Prostate gland (tissue), 2 donors: ENCODE results near the gene HDAC10. TPM values are rescaled to one million over a fixed set of nuclear protein-coding genes. Genes with fewer than 3 reads are reported as not detected.
A peak's percentile ranks its signal among the peaks of the same experiment; 100 is the strongest.

ENCODE experiments used
- DNase-seq: peaks from one replicate; pipeline ENCODE4 v3.0.0-alpha.2; 2019; ENCODE audit warnings: low spot score
- H3K27ac ChIP-seq, 2 donors: fragments of 200-600 bp; sonication (generic); 2 replicates each; pipeline ENCODE4 v1.5.1; 2017 to 2019
- H3K27me3 ChIP-seq: fragments of 200-600 bp; sonication (generic); replicated peaks from 2 replicates; pipeline ENCODE4 v1.5.1; 2019; ENCODE audit not compliant: insufficient read depth
- H3K36me3 ChIP-seq, 2 donors: fragments of 200-600 bp; sonication (generic); 1 replicate in 1 of 2; 2 replicates in 1 of 2; pipeline versions ENCODE4 v1.5.1 to v1.8.1; 2017 to 2019
- H3K4me1 ChIP-seq: fragments of 200-600 bp; sonication (generic); replicated peaks from 2 replicates; pipeline ENCODE4 v1.5.1; 2019
- H3K4me3 ChIP-seq, 2 donors: fragments of 200-600 bp; sonication (generic); 2 replicates each; pipeline ENCODE4 v1.5.1; 2017 to 2019
- H3K9me3 ChIP-seq: fragments of 200-600 bp; sonication (generic); 2 replicates; pipeline ENCODE4 v1.5.1; 2017
- POLR2A ChIP-seq: fragments of 450-650 bp; IDR thresholded peaks from one replicate; pipeline ENCODE4 v1.6.1; 2016; ENCODE audit warnings: antibody characterized with exemption, mild to moderate bottlenecking
- POLR2AphosphoS5 ChIP-seq: sonication (generic); formaldehyde crosslinking; IDR thresholded peaks from one replicate; pipeline ENCODE4 v1.6.1; 2017; ENCODE audit warnings: antibody characterized with exemption
- WGBS: methylation state at CpG from one replicate; pipeline ENCODE4 v1.1.5; 2018; 5-methylcytosine and 5-hydroxymethylcytosine counted together
- intact Hi-C: fragments of 100-400 bp; cut with DNase I; formaldehyde crosslinking; loops from one replicate; pipeline ENCODE4 v1.14.2; 2022
- total RNA-seq, 2 donors: library from RNA; depleted of rRNA; stranded (reverse); fragments of >200 nt; gene quantifications; one replicate each; pipeline ENCODE4 v1.1.0, GENCODE V29; 2016
- TF ChIP-seq, protein P1 (sequence below), 4 experiments: fragments of 200-600 bp in 2 of 4; fragments of 450-650 bp in 2 of 4; sonication (generic) in 2 of 4; IDR thresholded peaks; 1 replicate in 3 of 4; 2 replicates in 1 of 4; pipeline ENCODE4 v1.5.1; 2016 to 2019; ENCODE audit warnings: antibody characterized with exemption in 4 of 4, mild to moderate bottlenecking in 2 of 4, moderate library complexity in 2 of 4

Gene HDAC10
- total RNA-seq, 2 donors from 2014 or later = 36.9 to 41.3 TPM

DNA sequence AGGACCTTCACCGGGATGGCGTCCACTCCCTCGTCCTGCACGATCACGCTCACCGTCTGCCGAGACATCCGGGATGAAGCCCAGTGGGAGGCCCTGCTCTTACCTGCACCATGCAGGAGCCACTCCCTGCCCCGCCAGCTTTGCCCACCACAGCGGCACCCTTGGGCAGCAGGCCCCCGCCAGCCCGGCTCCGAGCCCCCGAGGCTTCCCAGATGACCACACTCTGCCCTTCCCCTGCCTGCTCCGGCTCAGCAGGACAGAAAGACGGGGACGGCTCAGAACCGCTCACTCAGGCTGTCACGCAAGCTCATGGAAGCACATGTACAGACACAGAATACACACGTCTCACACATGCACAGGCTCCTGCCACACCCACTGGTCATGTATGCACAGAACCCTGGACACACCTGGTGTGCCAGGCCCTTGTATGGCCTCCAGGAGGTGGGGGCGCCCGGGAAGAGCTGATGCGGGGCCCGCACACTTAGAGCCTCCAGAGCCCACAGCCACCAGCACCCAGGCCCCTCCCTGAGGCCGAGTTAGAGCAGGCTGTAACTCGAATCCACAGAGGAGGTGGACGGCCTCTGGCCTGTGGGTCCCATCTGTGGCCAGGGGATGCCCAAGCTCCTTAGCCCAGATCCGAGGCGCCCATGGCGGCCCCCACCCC, 28.0 kb upstream of the HDAC10 start:
- H3K36me3 ChIP-seq = peaks cover 27 to 40% of the 10 kb centered on the region in 2 donors
- intact Hi-C loops = no loop called here
- DNase-seq = no peak
- TF ChIP-seq POLR2AphosphoS5 (no peak), POLR2A (no peak)
- TF ChIP-seq, protein P1, sequence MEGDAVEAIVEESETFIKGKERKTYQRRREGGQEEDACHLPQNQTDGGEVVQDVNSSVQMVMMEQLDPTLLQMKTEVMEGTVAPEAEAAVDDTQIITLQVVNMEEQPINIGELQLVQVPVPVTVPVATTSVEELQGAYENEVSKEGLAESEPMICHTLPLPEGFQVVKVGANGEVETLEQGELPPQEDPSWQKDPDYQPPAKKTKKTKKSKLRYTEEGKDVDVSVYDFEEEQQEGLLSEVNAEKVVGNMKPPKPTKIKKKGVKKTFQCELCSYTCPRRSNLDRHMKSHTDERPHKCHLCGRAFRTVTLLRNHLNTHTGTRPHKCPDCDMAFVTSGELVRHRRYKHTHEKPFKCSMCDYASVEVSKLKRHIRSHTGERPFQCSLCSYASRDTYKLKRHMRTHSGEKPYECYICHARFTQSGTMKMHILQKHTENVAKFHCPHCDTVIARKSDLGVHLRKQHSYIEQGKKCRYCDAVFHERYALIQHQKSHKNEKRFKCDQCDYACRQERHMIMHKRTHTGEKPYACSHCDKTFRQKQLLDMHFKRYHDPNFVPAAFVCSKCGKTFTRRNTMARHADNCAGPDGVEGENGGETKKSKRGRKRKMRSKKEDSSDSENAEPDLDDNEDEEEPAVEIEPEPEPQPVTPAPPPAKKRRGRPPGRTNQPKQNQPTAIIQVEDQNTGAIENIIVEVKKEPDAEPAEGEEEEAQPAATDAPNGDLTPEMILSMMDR (IDR thresholded peaks at IDR 0.05) = no peak
- peaks cover 14% of the 10 kb centered on the region for H3K4me1 ChIP-seq
- H3K4me3 ChIP-seq = no peak overlapping the region
- H3K9me3 ChIP-seq = no peaks in the 10 kb centered on the region
- WGBS = 90% methylated on average over 30 of the region's 30 CpGs
- H3K27ac ChIP-seq = no peak overlapping the region
- no peaks in the 10 kb centered on the region for H3K27me3 ChIP-seq

- no peak for DNase-seq
- TF ChIP-seq, protein P1 (IDR thresholded peaks at IDR 0.05) = no peak
- no peak for TF ChIP-seq POLR2A
- no peak for TF ChIP-seq POLR2AphosphoS5
- Histone ChIP-seq H3K9me3 (no peaks in the 10 kb centered on the region), H3K36me3 (peaks cover 27 to 34% of the 10 kb centered on the region in 2 donors), H3K27me3 (no peaks in the 10 kb centered on the region), H3K4me1 (peaks cover 14% of the 10 kb centered on the region), H3K4me3 (no peak overlapping the region), H3K27ac (no peak overlapping the region)
- WGBS = 95% methylated on average over 21 of the region's 21 CpGs
- intact Hi-C loops = no loop called here
Measured at GRCh38 chr22:50278461-50278860, 27.4 kb upstream of the HDAC10 start.

DNA sequence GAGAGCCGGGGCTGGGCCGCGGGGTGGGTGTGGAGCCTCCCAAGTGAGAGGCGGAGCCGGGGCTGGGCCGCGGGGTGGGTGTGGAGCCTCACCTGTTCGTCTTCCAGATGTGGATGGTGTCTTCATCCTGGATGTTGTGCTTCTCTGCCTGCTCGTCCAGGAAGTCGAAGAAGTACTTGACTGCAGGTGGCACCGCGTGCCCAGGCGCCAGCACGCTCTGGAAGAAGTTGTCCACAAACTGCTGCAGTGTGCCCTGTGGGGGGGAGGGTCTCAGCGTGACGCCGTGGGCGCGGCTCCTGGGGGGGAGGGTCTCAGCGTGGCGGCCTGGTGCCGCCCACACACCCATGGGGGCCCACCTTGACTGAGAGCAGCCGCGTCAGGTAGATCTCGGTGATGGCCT, 26.7 kb upstream of the HDAC10 start:
- DNase-seq = no peak
- TF ChIP-seq POLR2A (no peak), POLR2AphosphoS5 (no peak)
- TF ChIP-seq, protein P1 (IDR thresholded peaks at IDR 0.05) = no peak
- intact Hi-C loops = no loop called here
- Histone ChIP-seq H3K4me1 (peaks cover 9% of the 10 kb centered on the region), H3K27ac (no peak overlapping the region), H3K4me3 (no peak overlapping the region), H3K9me3 (no peaks in the 10 kb centered on the region), H3K27me3 (no peaks in the 10 kb centered on the region), H3K36me3 (peaks cover 27 to 34% of the 10 kb centered on the region in 2 donors)
- 71% methylated on average over 25 of the region's 25 CpGs for WGBS

DNA sequence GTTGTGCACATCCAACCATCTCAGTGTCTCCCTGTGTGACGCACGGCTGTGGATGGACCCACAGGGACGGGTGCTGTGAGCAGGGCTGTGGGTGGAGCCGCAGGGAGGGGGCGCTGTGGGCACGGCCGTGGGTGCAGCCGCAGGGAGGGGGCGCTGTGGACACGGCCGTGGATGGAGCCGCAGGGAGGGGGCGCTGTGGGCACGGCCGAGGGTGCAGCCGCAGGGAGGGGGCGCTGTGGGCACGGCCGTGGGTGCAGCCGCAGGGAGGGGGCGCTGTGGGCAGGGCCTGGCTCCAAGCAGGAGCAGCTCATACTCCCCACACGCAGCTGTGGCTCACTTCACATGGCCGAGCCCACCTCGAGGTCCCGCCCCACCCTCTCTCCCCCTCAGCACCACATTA, 25.1 kb upstream of the HDAC10 start:
- Histone ChIP-seq H3K27me3 (no peaks in the 10 kb centered on the region), H3K36me3 (peaks cover 21 to 31% of the 10 kb centered on the region in 2 donors), H3K27ac (no peak overlapping the region), H3K4me3 (no peak overlapping the region), H3K4me1 (peaks cover 4% of the 10 kb centered on the region), H3K9me3 (no peaks in the 10 kb centered on the region)
- peak; percentile 57 for DNase-seq
- TF ChIP-seq POLR2AphosphoS5 (no peak), POLR2A (no peak)
- TF ChIP-seq, protein P1 (IDR thresholded peaks at IDR 0.05) = peak; percentile 12 to 80 (median 36)
- WGBS = 48% methylated on average over 23 of the region's 25 CpGs
- intact Hi-C loops = no loop called here
